ENCODE data around the gene CALML5.

GRCh38 chr10:5502571-5503476 lies 3.5 kb upstream of the CALML5 start:
- no peak for TF ChIP-seq POLR2A (IDR thresholded peaks at IDR 0.05)
- TF ChIP-seq, protein P1, sequence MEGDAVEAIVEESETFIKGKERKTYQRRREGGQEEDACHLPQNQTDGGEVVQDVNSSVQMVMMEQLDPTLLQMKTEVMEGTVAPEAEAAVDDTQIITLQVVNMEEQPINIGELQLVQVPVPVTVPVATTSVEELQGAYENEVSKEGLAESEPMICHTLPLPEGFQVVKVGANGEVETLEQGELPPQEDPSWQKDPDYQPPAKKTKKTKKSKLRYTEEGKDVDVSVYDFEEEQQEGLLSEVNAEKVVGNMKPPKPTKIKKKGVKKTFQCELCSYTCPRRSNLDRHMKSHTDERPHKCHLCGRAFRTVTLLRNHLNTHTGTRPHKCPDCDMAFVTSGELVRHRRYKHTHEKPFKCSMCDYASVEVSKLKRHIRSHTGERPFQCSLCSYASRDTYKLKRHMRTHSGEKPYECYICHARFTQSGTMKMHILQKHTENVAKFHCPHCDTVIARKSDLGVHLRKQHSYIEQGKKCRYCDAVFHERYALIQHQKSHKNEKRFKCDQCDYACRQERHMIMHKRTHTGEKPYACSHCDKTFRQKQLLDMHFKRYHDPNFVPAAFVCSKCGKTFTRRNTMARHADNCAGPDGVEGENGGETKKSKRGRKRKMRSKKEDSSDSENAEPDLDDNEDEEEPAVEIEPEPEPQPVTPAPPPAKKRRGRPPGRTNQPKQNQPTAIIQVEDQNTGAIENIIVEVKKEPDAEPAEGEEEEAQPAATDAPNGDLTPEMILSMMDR (IDR thresholded peaks at IDR 0.05): no peak

All from body of pancreas (tissue), 4 donors.